Fibroblast of lung (primary cell): ENCODE results near the gene SENP8. TPM values are rescaled to one million over a fixed set of nuclear protein-coding genes. Genes with fewer than 3 reads are reported as not detected.

ENCODE experiments used
- DNase-seq, 2 donors: peaks; one replicate each; pipeline versions ENCODE4 v3.0.0 to v3.0.0-alpha.2; 2010; ENCODE audit warnings: low read depth in 2 of 2
- H2AFZ ChIP-seq: 2 replicates; pipeline ENCODE4 v1.5.1; 2012; ENCODE audit warnings: low read length, control low read depth, inconsistent platforms
- H3K27ac ChIP-seq: 2 replicates; pipeline ENCODE4 v1.5.1; 2011; ENCODE audit warnings: low read length, control low read depth; ENCODE audit not compliant: insufficient read depth
- H3K27me3 ChIP-seq: 2 replicates; pipeline ENCODE4 v1.5.1; 2011; ENCODE audit warnings: mild to moderate bottlenecking, low read length; ENCODE audit not compliant: control insufficient read depth, insufficient read depth
- H3K36me3 ChIP-seq: 2 replicates; pipeline ENCODE4 v1.5.1; 2011; ENCODE audit warnings: low read length; ENCODE audit not compliant: control insufficient read depth, insufficient read depth
- H3K4me1 ChIP-seq: 2 replicates; pipeline ENCODE4 v1.5.1; 2011; ENCODE audit warnings: low read length; ENCODE audit not compliant: control insufficient read depth, insufficient read depth; ENCODE audit errors: extremely low read depth
- H3K4me2 ChIP-seq: 2 replicates; pipeline ENCODE4 v1.5.1; 2011; ENCODE audit warnings: low read length, control low read depth; ENCODE audit not compliant: insufficient read depth; ENCODE audit errors: extremely low read depth
- H3K4me3 ChIP-seq, 4 experiments: fragments of 200-600 bp in 1 of 4; sonication (generic) in 1 of 4; replicated peaks in 1 of 4; 2 replicates each; pipeline ENCODE4 v1.5.1; 2011 to 2016; ENCODE audit warnings: low read length in 4 of 4, low read depth in 3 of 4, mild to moderate bottlenecking in 3 of 4, control low read depth in 2 of 4, inconsistent platforms in 1 of 4, mixed read lengths in 1 of 4; ENCODE audit not compliant: insufficient read depth in 1 of 4; ENCODE audit errors: control extremely low read depth in 1 of 4
- H3K79me2 ChIP-seq: 2 replicates; pipeline ENCODE4 v1.5.1; 2012; ENCODE audit warnings: mild to moderate bottlenecking, low read length, inconsistent platforms; ENCODE audit not compliant: control insufficient read depth, insufficient read depth
- H3K9ac ChIP-seq: 2 replicates; pipeline ENCODE4 v1.5.1; 2011; ENCODE audit warnings: mild to moderate bottlenecking, low read length, control low read depth; ENCODE audit not compliant: insufficient read depth
- H3K9me3 ChIP-seq: 2 replicates; pipeline ENCODE4 v1.5.1; 2012; ENCODE audit warnings: low read depth, low read length; ENCODE audit not compliant: control insufficient read depth, insufficient read depth
- H4K20me1 ChIP-seq: 2 replicates; pipeline ENCODE4 v1.5.1; 2011; ENCODE audit warnings: low read length; ENCODE audit not compliant: control insufficient read depth, insufficient read depth; ENCODE audit errors: extremely low read depth
- CTCF ChIP-seq, 2 donors: IDR thresholded peaks in 1 of 2; conservative IDR thresholded peaks in 1 of 2; 1 replicate in 1 of 2; 2 replicates in 1 of 2; pipeline ENCODE4 v1.5.1; 2011 to 2012; ENCODE audit warnings: low read length in 2 of 2, control low read depth in 1 of 2, inconsistent platforms in 1 of 2, low read depth in 1 of 2, mild to moderate bottlenecking in 1 of 2
- EZH2 ChIP-seq: IDR thresholded peaks from 2 replicates; pipeline ENCODE4 v1.5.1; 2012; ENCODE audit warnings: low read length, control low read depth, mild to moderate bottlenecking; ENCODE audit errors: missing control alignments
- polyA plus RNA-seq, 2 donors: library from polyadenylated mRNA; depleted of rRNA in 1 of 2; stranded (reverse) in 1 of 2; unstranded in 1 of 2; fragments of >200 nt; gene quantifications; 2 replicates each; pipeline ENCODE4 v1.2.1, GENCODE V29; 2011 to 2012; ENCODE audit warnings: missing spikeins in 1 of 2
- total RNA-seq: library from RNA; depleted of rRNA; stranded (reverse); fragments of >200 nt; gene quantifications from 2 replicates; pipeline ENCODE4 v1.2.1, GENCODE V29; 2014

Gene SENP8
- total and polyA plus RNA-seq, 2 donors (not counting 1 experiment from before 2014, with no cell fraction given) = 3.0 to 3.5 TPM

- H3K27me3 ChIP-seq = no peaks in the 10 kb centered on the region
- H4K20me1 ChIP-seq = no peaks in the 10 kb centered on the region
- no peak overlapping the region for H3K9ac ChIP-seq
- H3K4me2 ChIP-seq = no peak overlapping the region
- no peak for TF ChIP-seq EZH2
- TF ChIP-seq CTCF (conservative IDR thresholded peaks at IDR 0.05 in 1 of 2, IDR thresholded peaks at IDR 0.05 in 1 of 2; ENCODE audit: low read depth in 1 of 2, low read length in 2 of 2) = no peak
- no peak overlapping the region for H3K4me3 ChIP-seq
- no peak overlapping the region for H3K27ac ChIP-seq
- H3K4me1 ChIP-seq = peaks cover 2% of the 10 kb centered on the region
- no peak overlapping the region for H2AFZ ChIP-seq
- no peak for DNase-seq
- peaks cover 51% of the 10 kb centered on the region for H3K79me2 ChIP-seq
- no peaks in the 10 kb centered on the region for H3K36me3 ChIP-seq
- no peaks in the 10 kb centered on the region for H3K9me3 ChIP-seq
Observed at GRCh38 chr15:72112805-72113204, 5.4 kb upstream of the SENP8 start.

- Histone ChIP-seq H3K79me2 (peaks cover 48% of the 10 kb centered on the region), H3K4me2 (no peak overlapping the region), H2AFZ (no peak overlapping the region), H3K9me3 (no peaks in the 10 kb centered on the region), H3K27ac (no peak overlapping the region), H3K4me1 (peaks cover 2% of the 10 kb centered on the region), H3K27me3 (no peaks in the 10 kb centered on the region), H3K9ac (no peak overlapping the region), H3K36me3 (no peaks in the 10 kb centered on the region), H3K4me3 (no peak overlapping the region), H4K20me1 (no peaks in the 10 kb centered on the region)
- no peak for TF ChIP-seq EZH2
- no peak for TF ChIP-seq CTCF (conservative IDR thresholded peaks at IDR 0.05 in 1 of 2, IDR thresholded peaks at IDR 0.05 in 1 of 2; ENCODE audit: low read depth in 1 of 2, low read length in 2 of 2)
- peak in 1 of 2 donors; percentile 6 for DNase-seq
Observed at GRCh38 chr15:72113347-72114031, 4.7 kb upstream of the SENP8 start.

- Histone ChIP-seq H3K4me3 (peak overlapping the region; percentile 66 to 92 (median 86)), H3K27me3 (no peaks in the 10 kb centered on the region), H3K36me3 (no peaks in the 10 kb centered on the region), H3K9me3 (no peaks in the 10 kb centered on the region), H3K4me2 (peak overlapping the region; percentile 73), H3K79me2 (peaks cover 42% of the 10 kb centered on the region), H2AFZ (peak overlapping the region; percentile 87), H4K20me1 (no peaks in the 10 kb centered on the region), H3K27ac (peak overlapping the region; percentile 85), H3K9ac (peak overlapping the region; percentile 93), H3K4me1 (peaks cover 2% of the 10 kb centered on the region)
- TF ChIP-seq EZH2 = no peak
- TF ChIP-seq CTCF (conservative IDR thresholded peaks at IDR 0.05 in 1 of 2, IDR thresholded peaks at IDR 0.05 in 1 of 2; ENCODE audit: low read depth in 1 of 2, low read length in 2 of 2) = no peak
- DNase-seq = peak; percentile 35
Observed at GRCh38 chr15:72116731-72117485, 1.3 kb upstream of the SENP8 start.
